ENCODE results near the gene TP53BP2.

GRCh38 chr1:223747838-223748335 is 97.9 kb downstream of the TP53BP2 start:
- no peak for TF ChIP-seq TAF1 (IDR thresholded peaks at IDR 0.05; ENCODE audit: low read depth)
- TF ChIP-seq, protein P1, sequence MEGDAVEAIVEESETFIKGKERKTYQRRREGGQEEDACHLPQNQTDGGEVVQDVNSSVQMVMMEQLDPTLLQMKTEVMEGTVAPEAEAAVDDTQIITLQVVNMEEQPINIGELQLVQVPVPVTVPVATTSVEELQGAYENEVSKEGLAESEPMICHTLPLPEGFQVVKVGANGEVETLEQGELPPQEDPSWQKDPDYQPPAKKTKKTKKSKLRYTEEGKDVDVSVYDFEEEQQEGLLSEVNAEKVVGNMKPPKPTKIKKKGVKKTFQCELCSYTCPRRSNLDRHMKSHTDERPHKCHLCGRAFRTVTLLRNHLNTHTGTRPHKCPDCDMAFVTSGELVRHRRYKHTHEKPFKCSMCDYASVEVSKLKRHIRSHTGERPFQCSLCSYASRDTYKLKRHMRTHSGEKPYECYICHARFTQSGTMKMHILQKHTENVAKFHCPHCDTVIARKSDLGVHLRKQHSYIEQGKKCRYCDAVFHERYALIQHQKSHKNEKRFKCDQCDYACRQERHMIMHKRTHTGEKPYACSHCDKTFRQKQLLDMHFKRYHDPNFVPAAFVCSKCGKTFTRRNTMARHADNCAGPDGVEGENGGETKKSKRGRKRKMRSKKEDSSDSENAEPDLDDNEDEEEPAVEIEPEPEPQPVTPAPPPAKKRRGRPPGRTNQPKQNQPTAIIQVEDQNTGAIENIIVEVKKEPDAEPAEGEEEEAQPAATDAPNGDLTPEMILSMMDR (IDR thresholded peaks at IDR 0.05; ENCODE audit: poor library complexity, severe bottlenecking), result no peak
- no peak for TF ChIP-seq EZH2 (IDR thresholded peaks at IDR 0.05; ENCODE audit: borderline replicate concordance, insufficient read depth, low read length, poor library complexity, severe bottlenecking)
- no peak for TF ChIP-seq POLR2AphosphoS5 (IDR thresholded peaks at IDR 0.05)
- no peak for TF ChIP-seq REST (IDR thresholded peaks at IDR 0.05; ENCODE audit: borderline replicate concordance)
- no peak for TF ChIP-seq EP300 (conservative IDR thresholded peaks at IDR 0.05; ENCODE audit: poor library complexity, severe bottlenecking)

Measured in neural cell (in vitro differentiated cells).